Neural cell (in vitro differentiated cells): ENCODE measurements around the gene CDK7.

Source experiments
- EZH2 ChIP-seq: fragments of 200-600, 300-800 bp; shearing (Covaris generic), sonication (generic); IDR thresholded peaks from 2 replicates; pipeline ENCODE4 v1.6.1; 2014; ENCODE audit warnings: antibody characterized with exemption, low read length, borderline replicate concordance, mild to moderate bottlenecking; ENCODE audit not compliant: insufficient read depth, poor library complexity, severe bottlenecking
- POLR2AphosphoS5 ChIP-seq: IDR thresholded peaks from 2 replicates; pipeline ENCODE4 v1.6.1; 2012
- RAD21 ChIP-seq: fragments of 450-650 bp; conservative IDR thresholded peaks from 2 replicates; pipeline ENCODE4 v1.6.1; 2014; ENCODE audit warnings: antibody characterized with exemption, mild to moderate bottlenecking, moderate library complexity
- SMC3 ChIP-seq: fragments of 450-650 bp; conservative IDR thresholded peaks from 2 replicates; pipeline ENCODE4 v1.6.1; 2014; ENCODE audit warnings: antibody characterized with exemption, mild to moderate bottlenecking, moderate library complexity; ENCODE audit not compliant: poor library complexity
- TAF1 ChIP-seq: IDR thresholded peaks from 2 replicates; pipeline ENCODE4 v1.6.1; 2012; ENCODE audit warnings: low read depth
- TF ChIP-seq, protein P1 (sequence below): IDR thresholded peaks from 2 replicates; pipeline ENCODE4 v1.6.1; 2012; ENCODE audit warnings: borderline replicate concordance
- TF ChIP-seq, protein P2 (sequence below): fragments of 450-650 bp; IDR thresholded peaks from 2 replicates; pipeline ENCODE4 v1.5.1; 2014; ENCODE audit warnings: antibody characterized with exemption, mild to moderate bottlenecking, moderate library complexity; ENCODE audit not compliant: poor library complexity, severe bottlenecking

DNA sequence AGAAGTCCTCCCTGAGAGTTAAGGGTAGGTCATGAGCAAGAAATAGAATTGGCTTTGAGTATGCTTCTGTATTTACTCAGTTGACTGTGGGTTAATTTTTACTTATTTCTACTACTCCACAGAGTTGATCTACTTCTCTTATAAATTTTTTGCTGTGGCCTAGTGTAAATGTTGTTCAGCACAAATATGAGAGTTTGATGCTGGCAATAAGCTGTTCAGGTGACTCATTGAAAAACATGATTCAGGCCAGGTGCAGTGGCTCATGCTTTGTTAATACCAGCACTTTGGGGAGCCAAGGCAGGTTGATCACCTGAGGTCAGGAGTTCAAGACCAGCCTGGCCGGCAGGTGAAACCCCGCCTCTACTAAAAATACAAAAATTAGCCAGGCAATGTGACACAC, 4.5 kb upstream of the CDK7 start:
- TF ChIP-seq, protein P1, sequence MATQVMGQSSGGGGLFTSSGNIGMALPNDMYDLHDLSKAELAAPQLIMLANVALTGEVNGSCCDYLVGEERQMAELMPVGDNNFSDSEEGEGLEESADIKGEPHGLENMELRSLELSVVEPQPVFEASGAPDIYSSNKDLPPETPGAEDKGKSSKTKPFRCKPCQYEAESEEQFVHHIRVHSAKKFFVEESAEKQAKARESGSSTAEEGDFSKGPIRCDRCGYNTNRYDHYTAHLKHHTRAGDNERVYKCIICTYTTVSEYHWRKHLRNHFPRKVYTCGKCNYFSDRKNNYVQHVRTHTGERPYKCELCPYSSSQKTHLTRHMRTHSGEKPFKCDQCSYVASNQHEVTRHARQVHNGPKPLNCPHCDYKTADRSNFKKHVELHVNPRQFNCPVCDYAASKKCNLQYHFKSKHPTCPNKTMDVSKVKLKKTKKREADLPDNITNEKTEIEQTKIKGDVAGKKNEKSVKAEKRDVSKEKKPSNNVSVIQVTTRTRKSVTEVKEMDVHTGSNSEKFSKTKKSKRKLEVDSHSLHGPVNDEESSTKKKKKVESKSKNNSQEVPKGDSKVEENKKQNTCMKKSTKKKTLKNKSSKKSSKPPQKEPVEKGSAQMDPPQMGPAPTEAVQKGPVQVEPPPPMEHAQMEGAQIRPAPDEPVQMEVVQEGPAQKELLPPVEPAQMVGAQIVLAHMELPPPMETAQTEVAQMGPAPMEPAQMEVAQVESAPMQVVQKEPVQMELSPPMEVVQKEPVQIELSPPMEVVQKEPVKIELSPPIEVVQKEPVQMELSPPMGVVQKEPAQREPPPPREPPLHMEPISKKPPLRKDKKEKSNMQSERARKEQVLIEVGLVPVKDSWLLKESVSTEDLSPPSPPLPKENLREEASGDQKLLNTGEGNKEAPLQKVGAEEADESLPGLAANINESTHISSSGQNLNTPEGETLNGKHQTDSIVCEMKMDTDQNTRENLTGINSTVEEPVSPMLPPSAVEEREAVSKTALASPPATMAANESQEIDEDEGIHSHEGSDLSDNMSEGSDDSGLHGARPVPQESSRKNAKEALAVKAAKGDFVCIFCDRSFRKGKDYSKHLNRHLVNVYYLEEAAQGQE: no peak
- TF ChIP-seq, protein P2, sequence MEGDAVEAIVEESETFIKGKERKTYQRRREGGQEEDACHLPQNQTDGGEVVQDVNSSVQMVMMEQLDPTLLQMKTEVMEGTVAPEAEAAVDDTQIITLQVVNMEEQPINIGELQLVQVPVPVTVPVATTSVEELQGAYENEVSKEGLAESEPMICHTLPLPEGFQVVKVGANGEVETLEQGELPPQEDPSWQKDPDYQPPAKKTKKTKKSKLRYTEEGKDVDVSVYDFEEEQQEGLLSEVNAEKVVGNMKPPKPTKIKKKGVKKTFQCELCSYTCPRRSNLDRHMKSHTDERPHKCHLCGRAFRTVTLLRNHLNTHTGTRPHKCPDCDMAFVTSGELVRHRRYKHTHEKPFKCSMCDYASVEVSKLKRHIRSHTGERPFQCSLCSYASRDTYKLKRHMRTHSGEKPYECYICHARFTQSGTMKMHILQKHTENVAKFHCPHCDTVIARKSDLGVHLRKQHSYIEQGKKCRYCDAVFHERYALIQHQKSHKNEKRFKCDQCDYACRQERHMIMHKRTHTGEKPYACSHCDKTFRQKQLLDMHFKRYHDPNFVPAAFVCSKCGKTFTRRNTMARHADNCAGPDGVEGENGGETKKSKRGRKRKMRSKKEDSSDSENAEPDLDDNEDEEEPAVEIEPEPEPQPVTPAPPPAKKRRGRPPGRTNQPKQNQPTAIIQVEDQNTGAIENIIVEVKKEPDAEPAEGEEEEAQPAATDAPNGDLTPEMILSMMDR: no peak
- TF ChIP-seq EZH2 (no peak), SMC3 (no peak), TAF1 (no peak), POLR2AphosphoS5 (no peak), RAD21 (no peak)
